Measurements from ENCODE around the gene TENM3. TPM values are rescaled to one million over a fixed set of nuclear protein-coding genes. Genes with fewer than 3 reads are reported as not detected.
A peak's percentile ranks its signal among the peaks of the same experiment; 100 is the strongest.

The TENM3 gene
- total RNA-seq, 2 donors from 2014 or later: 39.5 to 51.9 TPM

GRCh38 chr4:182567119-182567518 is 323.9 kb downstream of the TENM3 start:
- WGBS, 2 experiments (ENCODE audit: insufficient coverage in 1 of 2, insufficient read length in 1 of 2): 84 to 87% methylated on average over 5 to 6 of the region's 6 CpGs
- DNase-seq: no peak
- no peak overlapping the region for H3K27ac ChIP-seq (ENCODE audit: low read depth, low read length)
- H3K9me3 ChIP-seq (ENCODE audit: control insufficient read depth, low read length): no peaks in the 10 kb centered on the region
- no peak for TF ChIP-seq CTCF (conservative IDR thresholded peaks at IDR 0.05)
- no peaks in the 10 kb centered on the region for H3K27me3 ChIP-seq (ENCODE audit: control insufficient read depth, insufficient read depth, low read length, poor library complexity, severe bottlenecking)
- H3K4me3 ChIP-seq (ENCODE audit: low read length): no peak overlapping the region
- no peak overlapping the region for H3K4me3 Mint-ChIP-seq
- H3K4me1 ChIP-seq (ENCODE audit: control insufficient read depth, insufficient read depth, low read length): no peaks in the 10 kb centered on the region
- H3K4me1 Mint-ChIP-seq: peaks cover 11% of the 10 kb centered on the region
- H3K27me3 Mint-ChIP-seq (ENCODE audit: insufficient read depth): no peaks in the 10 kb centered on the region
- peaks cover 4% of the 10 kb centered on the region for H3K36me3 Mint-ChIP-seq (ENCODE audit: low read depth)
- H3K36me3 ChIP-seq (ENCODE audit: control insufficient read depth, insufficient read depth, low read length): no peaks in the 10 kb centered on the region
- H3K9me3 Mint-ChIP-seq: no peaks in the 10 kb centered on the region
- H3K27ac Mint-ChIP-seq: peak overlapping the region; percentile 79
- H3K9ac ChIP-seq (ENCODE audit: extremely low read depth, low read length, poor library complexity, severe bottlenecking): no peak overlapping the region

GRCh38 chr4:182569561-182569960 is 326.4 kb downstream of the TENM3 start:
- no peak overlapping the region for H3K27ac ChIP-seq (ENCODE audit: low read depth, low read length)
- H3K4me1 Mint-ChIP-seq: peaks cover 9% of the 10 kb centered on the region
- 92 to 100% methylated on average over 4 of the region's 4 CpGs for WGBS, 2 experiments (ENCODE audit: insufficient coverage in 1 of 2, insufficient read length in 1 of 2)
- no peaks in the 10 kb centered on the region for H3K27me3 ChIP-seq (ENCODE audit: control insufficient read depth, insufficient read depth, low read length, poor library complexity, severe bottlenecking)
- no peak overlapping the region for H3K27ac Mint-ChIP-seq
- H3K9ac ChIP-seq (ENCODE audit: extremely low read depth, low read length, poor library complexity, severe bottlenecking): no peak overlapping the region
- no peak overlapping the region for H3K4me3 Mint-ChIP-seq
- no peak for DNase-seq
- no peaks in the 10 kb centered on the region for H3K36me3 ChIP-seq (ENCODE audit: control insufficient read depth, insufficient read depth, low read length)
- no peaks in the 10 kb centered on the region for H3K9me3 Mint-ChIP-seq
- no peak overlapping the region for H3K4me3 ChIP-seq (ENCODE audit: low read length)
- H3K4me1 ChIP-seq (ENCODE audit: control insufficient read depth, insufficient read depth, low read length): no peaks in the 10 kb centered on the region
- H3K36me3 Mint-ChIP-seq (ENCODE audit: low read depth): peaks cover under 1% of the 10 kb centered on the region
- H3K27me3 Mint-ChIP-seq (ENCODE audit: insufficient read depth): no peaks in the 10 kb centered on the region
- TF ChIP-seq CTCF (conservative IDR thresholded peaks at IDR 0.05): no peak
- H3K9me3 ChIP-seq (ENCODE audit: control insufficient read depth, low read length): no peaks in the 10 kb centered on the region

GRCh38 chr4:182574706-182575105 is 331.5 kb downstream of the TENM3 start:
- Mint-ChIP-seq H3K4me3 (no peak overlapping the region), H3K36me3 (ENCODE audit: low read depth) (no peaks in the 10 kb centered on the region), H3K27ac (no peak overlapping the region), H3K9me3 (no peaks in the 10 kb centered on the region), H3K4me1 (peaks cover 15% of the 10 kb centered on the region), H3K27me3 (ENCODE audit: insufficient read depth) (no peaks in the 10 kb centered on the region)
- Histone ChIP-seq H3K27ac (ENCODE audit: low read depth, low read length) (peak overlapping the region; percentile 33), H3K9ac (ENCODE audit: extremely low read depth, low read length, poor library complexity, severe bottlenecking) (no peak overlapping the region), H3K4me1 (ENCODE audit: control insufficient read depth, insufficient read depth, low read length) (no peaks in the 10 kb centered on the region), H3K9me3 (ENCODE audit: control insufficient read depth, low read length) (no peaks in the 10 kb centered on the region), H3K36me3 (ENCODE audit: control insufficient read depth, insufficient read depth, low read length) (no peaks in the 10 kb centered on the region), H3K27me3 (ENCODE audit: control insufficient read depth, insufficient read depth, low read length, poor library complexity, severe bottlenecking) (no peaks in the 10 kb centered on the region), H3K4me3 (ENCODE audit: low read length) (no peak overlapping the region)
- 90 to 91% methylated on average over 3 to 4 of the region's 5 CpGs for WGBS, 2 experiments (ENCODE audit: insufficient coverage in 1 of 2, insufficient read length in 1 of 2)
- no peak for TF ChIP-seq CTCF (conservative IDR thresholded peaks at IDR 0.05)
- no peak for DNase-seq

Data from endodermal cell (in vitro differentiated cells).